ENCODE measurements around the gene PNPLA1. TPM values are rescaled to one million over a fixed set of nuclear protein-coding genes. Genes with fewer than 3 reads are reported as not detected.
"Not testable (repeated sequence)": the region's sequence is repeated elsewhere in the genome, so short reads cannot be mapped to it uniquely, and the experiment has no call there.

The PNPLA1 gene
- polyA plus RNA-seq, 3 donors, result 1.7 to 3.8 (median 1.7) TPM

DNA sequence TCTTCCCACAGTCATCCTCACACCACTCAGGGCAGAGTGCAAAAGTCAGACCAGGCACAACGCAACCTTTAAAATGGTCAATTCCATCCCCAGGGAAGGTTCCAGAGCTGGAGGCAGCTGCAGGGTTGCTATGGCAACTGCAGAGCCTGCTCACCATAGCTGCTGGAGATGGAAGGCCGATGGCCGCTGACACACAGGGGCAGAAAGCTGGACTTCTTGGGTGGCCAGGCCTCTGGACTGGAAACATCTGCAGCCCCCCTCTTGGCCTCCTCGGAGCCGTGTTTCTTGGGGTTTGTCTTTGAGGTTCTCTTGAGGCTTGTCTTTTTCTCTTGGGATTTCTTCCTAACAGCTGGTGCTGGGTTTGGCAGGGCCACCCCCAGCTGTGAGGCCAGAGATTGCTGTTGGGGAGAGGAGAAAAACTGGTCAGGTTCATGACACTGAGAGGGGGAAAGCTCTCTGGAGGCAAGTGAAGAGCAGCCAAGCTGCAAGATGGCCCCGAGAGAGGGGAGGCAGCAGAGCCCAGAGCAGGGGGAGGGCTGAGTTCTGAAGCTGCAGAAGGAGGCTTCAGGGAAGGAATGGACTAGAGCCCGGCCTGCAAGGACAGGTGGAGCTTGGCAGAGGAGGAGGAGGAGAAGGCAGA is 56.6 kb downstream of the PNPLA1 start:
- DNase-seq (ENCODE audit: extremely low read depth in 1 of 11, low read depth in 9 of 11, low spot score in 4 of 11), result peak in 7 of 11 donors; percentile 49 to 68 (median 63)

DNA sequence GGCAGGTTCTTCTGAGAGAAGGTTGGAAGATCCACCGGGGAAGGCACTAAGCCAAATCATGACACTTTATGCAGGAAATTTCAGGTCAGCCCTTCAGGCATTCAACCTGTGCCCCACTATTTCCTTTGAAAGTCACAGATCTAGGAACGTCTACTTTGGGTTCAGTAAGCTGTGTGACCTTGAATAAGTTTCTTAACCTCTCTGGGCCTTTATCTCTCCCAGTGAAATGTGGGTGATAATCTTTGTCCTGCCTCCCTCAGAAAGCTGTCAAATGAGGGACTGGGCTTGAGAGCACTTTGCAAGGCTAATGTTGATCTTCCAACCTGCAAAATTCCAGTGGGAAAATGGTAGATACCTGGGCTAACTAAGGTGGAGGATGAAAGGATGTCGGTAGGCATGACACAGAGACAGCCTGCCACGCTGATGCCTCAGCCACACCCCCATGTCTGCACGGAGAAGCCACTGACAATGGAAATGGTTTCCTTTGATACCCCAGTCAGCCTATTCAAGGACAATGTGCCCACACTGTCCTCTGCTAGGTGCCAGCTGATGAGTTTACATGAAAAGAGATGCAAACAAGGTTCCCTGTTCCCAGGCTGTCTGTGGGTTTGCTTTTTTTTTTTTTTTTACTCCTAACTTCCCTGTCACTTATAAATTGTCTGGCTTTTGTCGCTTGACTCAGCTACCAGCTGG is 57.5 kb downstream of the PNPLA1 start:
- no peak for DNase-seq (ENCODE audit: extremely low read depth in 1 of 11, low read depth in 9 of 11, low spot score in 4 of 11)

DNA sequence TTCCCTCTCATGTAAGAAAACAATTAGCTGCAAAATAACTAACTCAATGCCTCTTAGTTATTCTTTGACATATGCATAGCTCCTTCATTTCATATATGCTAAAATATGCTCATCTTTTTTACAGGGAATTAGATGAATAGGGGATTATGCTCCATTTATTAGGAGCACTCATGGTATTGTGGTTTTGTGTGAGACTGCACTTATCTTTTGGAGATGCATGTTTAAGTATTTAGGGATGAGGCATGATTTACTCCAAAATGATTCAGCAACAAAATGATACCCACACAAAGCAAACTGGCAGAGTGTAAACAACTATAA is 58.0 kb downstream of the PNPLA1 start:
- no peak for DNase-seq (ENCODE audit: extremely low read depth in 1 of 11, low read depth in 9 of 11, low spot score in 4 of 11)

DNA sequence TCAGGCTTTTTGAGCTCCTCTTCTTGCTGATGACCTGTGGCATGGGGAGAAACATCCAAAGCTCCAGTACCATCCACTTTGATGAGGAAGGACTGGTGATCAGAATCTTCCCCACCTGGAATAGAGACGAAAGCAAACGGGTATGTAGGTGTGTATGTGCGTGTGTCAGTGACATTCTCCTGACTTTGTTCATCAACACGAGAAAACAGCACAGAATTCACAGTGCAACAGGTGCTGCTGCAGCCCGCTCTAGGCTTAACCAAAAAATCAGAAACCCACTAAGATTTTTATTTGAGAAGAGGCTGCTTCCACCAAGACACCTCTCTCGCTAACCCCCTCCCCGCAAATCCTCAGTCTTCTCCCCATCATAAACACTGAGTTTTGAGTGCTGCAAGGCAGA is 58.7 kb downstream of the PNPLA1 start:
- no peak for DNase-seq (ENCODE audit: extremely low read depth in 1 of 11, low read depth in 9 of 11, low spot score in 4 of 11)

DNA sequence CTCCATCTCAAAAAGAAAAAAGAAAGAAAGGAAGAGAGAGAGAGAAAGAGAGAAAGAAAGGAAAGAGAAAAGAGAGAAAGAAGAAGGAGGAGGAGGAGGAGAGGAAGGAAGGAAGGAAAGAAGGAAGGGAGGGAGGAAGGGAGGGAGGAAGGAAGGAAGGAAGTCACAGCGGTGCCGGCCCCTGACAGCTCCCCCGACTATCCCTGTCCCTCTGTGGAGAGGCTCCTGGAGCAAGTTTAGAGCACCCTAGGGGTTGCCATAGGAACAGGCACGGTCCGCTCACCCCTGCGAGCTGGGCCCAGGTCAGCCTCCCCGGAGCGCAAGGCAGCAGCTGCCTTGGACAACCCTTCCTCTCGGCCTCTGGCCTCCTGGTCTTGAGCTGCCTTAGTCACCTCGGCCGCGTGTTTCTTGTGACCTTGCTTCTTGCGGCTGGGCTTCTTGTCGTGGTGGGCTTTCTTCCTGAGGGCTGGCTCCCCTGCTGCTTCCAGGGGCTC is 60.0 kb downstream of the PNPLA1 start:
- DNase-seq (ENCODE audit: extremely low read depth in 1 of 11, low read depth in 9 of 11, low spot score in 4 of 11), result peak in 2 of 11 donors; percentile 38 to 45

DNA sequence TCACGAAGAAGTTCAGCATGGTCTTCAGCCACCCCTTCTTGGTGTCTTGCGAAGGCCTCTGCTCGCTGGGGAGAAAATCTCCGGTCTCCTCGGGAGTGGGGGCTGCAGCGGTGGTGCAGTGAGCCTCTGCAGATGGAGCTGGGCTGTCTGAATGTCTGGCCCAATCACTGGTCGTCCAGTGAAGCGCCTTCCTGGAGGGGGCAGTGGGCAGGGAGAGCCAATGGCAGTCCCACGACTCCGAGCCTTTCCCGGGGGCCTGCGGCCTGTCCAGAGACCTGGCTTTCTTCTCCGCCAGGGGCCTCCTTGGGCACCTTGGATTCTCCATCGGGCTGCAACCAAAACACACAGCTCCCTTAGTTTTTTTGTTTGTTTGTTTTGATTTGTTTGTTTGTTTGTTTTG is 60.5 kb downstream of the PNPLA1 start:
- no peak for DNase-seq (ENCODE audit: extremely low read depth in 1 of 11, low read depth in 9 of 11, low spot score in 4 of 11)

DNA sequence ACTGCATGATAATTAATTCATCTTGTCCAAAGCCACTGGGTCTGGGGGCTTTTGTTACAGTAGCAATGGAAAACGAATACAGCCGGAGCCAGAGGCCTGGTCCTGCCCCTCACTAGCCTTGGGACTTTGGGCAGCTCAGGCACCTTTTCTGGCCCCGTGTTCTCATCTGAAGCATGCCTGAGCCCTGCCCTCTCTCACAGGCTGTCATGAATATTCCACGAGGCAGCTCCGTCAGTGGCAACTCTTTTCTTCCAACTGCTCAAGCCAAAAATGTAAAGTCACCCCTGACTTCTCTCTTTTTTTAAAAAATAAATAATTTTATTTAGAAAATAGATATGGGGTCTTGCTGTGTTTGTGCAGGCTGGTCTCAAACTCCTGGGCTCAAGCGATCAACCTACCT is 61.5 kb downstream of the PNPLA1 start:
- no peak for DNase-seq (ENCODE audit: extremely low read depth in 1 of 11, low read depth in 9 of 11, low spot score in 4 of 11)

DNA sequence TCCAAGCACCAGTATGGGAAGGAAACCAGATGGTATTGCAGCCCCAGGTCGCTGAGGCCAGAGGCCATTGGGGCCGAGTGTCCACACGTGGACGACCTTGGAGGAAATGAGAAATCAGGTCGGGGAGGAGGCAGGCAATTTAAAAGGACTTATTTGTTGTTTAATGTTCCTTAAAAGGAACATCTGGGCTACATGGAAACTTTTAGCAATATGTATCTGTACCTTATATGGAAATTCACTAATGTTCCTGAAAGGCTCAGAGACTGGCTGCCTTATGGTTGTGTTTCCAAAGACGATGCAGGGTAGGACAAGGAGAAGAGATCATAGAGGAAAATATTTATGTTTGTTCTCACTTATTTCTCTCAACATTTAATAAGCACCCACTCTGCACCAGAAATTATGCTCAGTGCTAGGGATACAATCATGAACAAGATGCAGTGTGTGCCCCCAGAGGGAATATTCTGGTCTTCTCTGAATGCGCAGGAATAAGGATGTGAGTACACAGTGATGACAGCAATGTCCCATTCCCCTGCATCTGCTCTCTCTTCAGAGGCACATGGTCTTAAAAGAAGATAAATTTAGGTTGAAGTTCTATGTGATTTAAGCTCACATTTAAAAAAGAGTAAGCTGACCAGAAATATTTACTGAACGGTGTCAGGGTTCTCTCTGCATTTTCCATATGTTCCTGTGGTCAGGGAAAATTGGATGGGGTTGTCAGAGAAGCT is 63.5 kb downstream of the PNPLA1 start:
- DNase-seq (ENCODE audit: extremely low read depth in 1 of 11, low read depth in 9 of 11, low spot score in 4 of 11), result no peak

DNA sequence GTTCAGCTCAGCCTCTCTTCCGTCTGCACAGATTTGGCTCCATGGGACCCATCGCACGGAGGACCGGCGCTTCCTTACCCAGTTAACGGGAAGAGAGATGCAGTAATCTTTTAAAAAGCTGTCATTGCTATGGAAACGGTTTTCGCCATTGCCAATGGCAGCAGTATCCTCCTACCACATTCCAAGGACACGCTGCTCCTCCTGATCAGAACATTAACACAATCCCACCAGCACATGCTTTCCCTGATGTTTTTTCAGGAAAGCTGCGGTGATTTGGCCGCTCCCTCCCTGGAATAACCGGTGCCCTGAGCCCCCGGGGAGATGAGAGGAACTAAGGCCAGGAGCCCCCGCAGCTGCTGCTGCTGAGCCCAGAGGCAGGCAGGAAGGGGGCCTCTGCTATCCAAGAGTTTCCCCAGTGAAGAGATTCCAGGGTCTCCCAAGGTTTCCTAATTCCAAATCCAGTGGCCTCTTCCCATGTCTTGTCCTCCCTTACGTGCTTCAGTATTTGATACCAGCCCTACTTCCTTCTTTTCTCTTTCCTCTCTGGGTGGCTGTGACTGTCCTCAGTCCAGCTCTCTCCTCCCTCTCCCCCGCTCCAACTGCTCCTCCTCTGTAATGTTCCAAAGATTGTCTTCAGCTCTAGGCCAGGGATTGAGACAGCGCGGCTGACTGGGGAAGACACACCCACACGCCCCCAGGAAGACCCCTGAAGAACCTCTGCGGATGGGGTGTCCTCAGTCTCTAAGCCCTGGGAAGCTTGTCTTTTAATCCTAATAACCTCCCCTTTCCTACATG is 64.3 kb downstream of the PNPLA1 start:
- DNase-seq (ENCODE audit: extremely low read depth in 1 of 11, low read depth in 9 of 11, low spot score in 4 of 11), result no peak

DNA sequence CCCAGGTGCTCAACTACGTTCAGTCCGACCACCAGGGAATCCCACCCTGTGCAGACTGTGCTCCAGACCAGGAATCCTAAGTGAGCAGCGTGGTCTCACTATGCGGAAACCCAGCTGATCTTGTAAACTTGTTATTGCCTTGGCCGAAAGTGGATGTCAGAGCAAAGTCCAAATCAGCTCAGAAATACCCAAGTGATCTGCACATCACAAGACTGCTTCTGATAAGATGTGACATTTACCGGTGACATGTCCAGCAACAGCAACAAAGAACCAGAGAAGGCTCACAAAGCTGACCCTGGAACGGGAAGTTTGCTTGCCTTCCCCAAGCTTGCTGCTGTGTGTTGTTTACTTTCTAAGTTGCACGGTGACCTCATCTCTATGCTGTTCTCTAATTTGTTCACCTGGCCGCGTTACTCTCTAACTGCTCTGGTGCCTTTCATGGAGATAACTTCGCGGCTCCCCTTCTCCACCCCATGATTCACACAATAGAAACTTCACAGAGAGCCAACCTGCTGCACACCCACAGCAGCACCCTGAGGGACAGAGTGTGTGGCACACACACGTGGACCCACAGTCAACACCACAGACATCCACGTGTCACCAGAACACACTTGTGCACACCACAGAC is 65.1 kb downstream of the PNPLA1 start:
- DNase-seq (ENCODE audit: extremely low read depth in 1 of 11, low read depth in 9 of 11, low spot score in 4 of 11), result no peak

DNA sequence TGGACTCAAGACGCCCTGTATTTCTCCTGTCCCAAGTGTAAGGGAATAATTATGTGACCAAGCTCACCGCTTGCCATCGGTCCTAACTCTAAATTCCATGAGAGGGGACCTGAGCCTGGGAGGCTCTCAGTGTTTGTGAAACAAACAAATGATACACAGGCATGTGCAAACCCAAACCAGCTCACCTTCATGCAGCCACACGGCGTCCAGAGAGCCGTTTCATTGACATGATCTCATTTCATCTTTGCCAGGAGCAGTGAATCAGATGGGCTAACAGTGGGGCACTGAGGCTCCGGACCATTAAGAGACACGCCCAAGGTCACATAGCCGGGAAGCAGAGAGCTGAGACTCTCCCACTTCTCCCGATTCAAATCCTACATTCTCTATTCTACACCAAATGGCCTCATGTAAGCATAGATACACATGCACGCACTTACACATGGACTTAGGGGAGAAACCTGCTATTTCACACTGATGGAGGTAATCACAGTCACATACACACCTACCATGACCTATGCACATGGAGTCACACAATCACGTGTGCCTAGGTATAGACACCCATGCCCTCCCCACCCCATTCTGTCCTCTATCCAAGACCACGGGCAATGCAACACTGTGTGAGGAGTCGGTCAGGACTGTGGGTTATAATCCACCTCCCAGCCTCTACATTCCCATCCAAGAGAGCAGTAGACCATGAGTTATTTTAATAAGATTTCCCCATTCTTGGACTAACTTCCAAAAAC is 65.8 kb downstream of the PNPLA1 start:
- no peak for DNase-seq (ENCODE audit: extremely low read depth in 1 of 11, low read depth in 9 of 11, low spot score in 4 of 11)

DNA sequence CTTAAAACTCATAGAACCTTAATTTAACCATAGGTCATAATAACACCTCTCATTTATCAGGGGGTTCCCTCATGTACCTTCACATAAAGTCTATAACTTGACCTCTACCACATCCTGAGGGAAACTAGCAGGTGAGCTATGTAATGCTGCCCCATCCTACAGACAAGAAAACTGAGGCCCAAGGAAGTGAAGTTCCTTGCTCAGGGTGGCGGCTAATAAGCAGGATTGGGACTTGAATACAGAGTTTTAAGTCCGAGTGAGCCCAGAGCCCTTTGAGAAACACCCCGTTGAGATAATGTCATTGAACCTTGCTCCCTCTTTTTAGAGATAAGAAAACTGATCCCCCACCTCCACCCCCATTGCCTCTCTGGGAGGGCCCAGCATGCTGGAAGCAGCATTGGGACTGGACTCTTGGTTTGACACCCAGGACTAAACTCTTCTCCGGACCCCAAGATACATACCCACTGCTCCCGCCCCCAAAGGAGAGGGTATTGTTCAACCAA is 66.4 kb downstream of the PNPLA1 start:
- DNase-seq (ENCODE audit: extremely low read depth in 1 of 11, low read depth in 9 of 11, low spot score in 4 of 11), result no peak

DNA sequence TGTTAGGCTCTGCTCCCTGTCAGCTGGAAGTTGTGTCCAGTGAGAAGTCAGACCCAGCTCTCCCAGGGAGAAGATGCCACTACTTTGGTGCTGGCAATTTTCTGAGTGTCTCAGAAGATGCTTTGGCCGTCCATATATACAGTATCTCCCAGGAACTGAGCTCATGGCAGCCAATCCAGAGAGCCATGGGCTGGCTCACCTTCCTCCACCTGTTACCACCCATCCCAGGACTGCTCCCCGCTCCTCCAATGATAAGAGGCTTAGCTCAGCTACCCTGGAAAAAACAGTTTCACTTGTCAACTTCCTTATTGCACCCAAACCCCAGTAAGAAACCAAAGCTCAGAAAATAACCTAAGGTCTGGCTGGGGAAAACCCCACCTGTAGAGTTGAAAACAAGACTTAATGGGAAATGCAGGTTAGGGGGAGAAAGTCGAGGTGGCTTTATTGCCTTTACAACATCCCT is 67.0 kb downstream of the PNPLA1 start, which contains the start of gene BNIP5:
TSS of gene BNIP5 (minus strand) at position 110 of the 463 bp plus-strand sequence. CDS start 6,198 bp downstream, outside the sequence.
- no peak for DNase-seq (ENCODE audit: extremely low read depth in 1 of 11, low read depth in 9 of 11, low spot score in 4 of 11)

DNA sequence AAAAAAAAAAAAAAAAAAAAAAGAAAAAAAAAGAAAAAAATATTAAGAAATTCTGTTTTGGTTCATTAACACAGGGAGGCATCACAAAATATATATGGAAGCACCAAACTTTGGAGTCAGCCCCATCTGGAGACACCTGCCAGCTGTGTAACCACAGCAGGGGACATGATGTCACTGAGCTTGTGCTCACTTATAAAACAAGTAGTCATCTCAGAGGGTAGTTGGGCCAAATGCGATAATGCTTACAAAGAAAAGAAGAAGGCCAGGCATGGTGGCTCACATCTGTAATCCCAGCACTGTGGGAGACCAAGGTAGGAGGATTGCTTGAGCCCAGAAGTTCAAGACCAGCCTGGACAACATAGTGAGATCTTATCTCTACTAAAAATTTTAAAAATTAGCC is 68.0 kb downstream of the PNPLA1 start:
- no peak for DNase-seq (ENCODE audit: extremely low read depth in 1 of 11, low read depth in 9 of 11, low spot score in 4 of 11)

DNA sequence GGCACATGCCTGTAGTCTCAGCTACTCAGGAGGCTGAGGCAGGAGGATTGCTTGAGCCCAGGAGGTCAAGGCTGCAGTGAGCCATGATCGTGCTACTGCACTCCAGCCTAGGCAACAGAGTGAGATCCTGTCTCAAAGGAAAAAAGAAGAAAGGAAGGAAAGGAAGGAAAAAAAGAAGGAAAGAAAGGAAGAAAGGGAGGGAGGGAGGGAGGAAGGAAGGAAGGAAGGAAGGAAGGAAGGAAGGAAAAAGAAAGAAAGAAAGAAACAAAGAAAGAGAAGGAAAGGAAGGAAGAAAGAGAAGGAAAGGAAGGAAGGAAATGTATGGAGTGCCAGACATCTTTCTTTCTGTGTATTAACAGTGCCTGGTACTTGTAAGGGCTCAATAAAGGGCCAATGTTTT is 68.4 kb downstream of the PNPLA1 start:
- DNase-seq (ENCODE audit: extremely low read depth in 1 of 11, low read depth in 9 of 11, low spot score in 4 of 11), result not testable (repeated sequence)

DNA sequence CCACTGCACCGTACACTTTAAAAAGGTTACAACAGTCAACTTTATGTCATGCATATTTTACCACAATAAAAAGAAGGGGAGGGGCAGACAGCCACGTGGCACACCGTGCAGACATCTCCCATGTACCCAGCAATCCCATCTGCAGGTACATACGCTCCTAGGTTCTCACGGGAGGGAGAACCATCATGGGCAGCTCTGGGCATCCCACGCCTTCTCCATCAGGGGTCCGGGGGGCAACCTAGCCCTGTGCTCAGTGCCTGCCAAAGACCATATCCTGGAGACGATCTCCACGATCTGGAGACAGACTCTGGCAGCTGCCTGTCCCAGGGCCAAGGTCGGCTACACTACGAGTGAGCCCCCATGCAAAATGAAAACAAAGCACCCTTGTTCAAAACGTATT is 69.3 kb downstream of the PNPLA1 start:
- no peak for DNase-seq (ENCODE audit: extremely low read depth in 1 of 11, low read depth in 9 of 11, low spot score in 4 of 11)

DNA sequence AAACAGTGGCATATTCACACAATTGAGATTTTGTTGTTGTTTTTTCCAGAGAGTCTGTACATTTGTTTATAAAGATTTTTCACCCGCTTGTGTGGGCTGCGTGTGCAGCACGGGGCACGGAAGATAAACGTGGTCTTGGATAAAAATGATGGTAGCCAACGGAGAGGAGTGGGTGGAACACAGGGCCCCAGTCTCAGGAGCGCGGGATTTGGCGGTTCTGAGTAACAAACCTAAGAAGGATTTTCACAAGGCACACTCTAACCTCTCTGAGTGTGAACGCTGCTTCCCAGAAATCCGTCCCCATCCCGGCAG is 70.4 kb downstream of the PNPLA1 start:
- no peak for DNase-seq (ENCODE audit: extremely low read depth in 1 of 11, low read depth in 9 of 11, low spot score in 4 of 11)
